A549 (cell line): ENCODE measurements around the gene ZNF438.

Source experiments
- CEBPB ChIP-seq, 2 experiments: fragments of >200 bp in 1 of 2; sonication (Bioruptor Twin) in 1 of 2; formaldehyde crosslinking in 1 of 2; IDR thresholded peaks; 2 replicates each; pipeline ENCODE4 v1.6.1; 2012 to 2016
- ESRRA ChIP-seq: fragments of 150-350 bp; IDR thresholded peaks from 2 replicates; pipeline ENCODE4 v1.6.1; 2014; ENCODE audit warnings: mild to moderate bottlenecking, low read length, borderline replicate concordance
- KDM1A ChIP-seq: fragments of 200-600 bp; sonication (generic); IDR thresholded peaks from 2 replicates; pipeline ENCODE4 v1.6.1; 2016; ENCODE audit warnings: low read depth, mild to moderate bottlenecking
- NR3C1 ChIP-seq: fragments of >200 bp; sonication (Bioruptor Twin); formaldehyde crosslinking; IDR thresholded peaks from 3 replicates; pipeline ENCODE4 v1.6.1; 2017
- RAD21 ChIP-seq, 2 experiments: fragments of >200 bp in 1 of 2; sonication (Bioruptor Twin) in 1 of 2; formaldehyde crosslinking in 1 of 2; IDR thresholded peaks in 1 of 2; conservative IDR thresholded peaks in 1 of 2; 2 replicates in 1 of 2; 3 replicates in 1 of 2; pipeline ENCODE4 v1.6.1; 2012 to 2018; ENCODE audit warnings: inconsistent platforms in 1 of 2
- TF ChIP-seq, protein P1 (sequence below): fragments of >200 bp; sonication (Bioruptor Twin); formaldehyde crosslinking; IDR thresholded peaks from 3 replicates; pipeline ENCODE4 v1.5.1; 2016

DNA sequence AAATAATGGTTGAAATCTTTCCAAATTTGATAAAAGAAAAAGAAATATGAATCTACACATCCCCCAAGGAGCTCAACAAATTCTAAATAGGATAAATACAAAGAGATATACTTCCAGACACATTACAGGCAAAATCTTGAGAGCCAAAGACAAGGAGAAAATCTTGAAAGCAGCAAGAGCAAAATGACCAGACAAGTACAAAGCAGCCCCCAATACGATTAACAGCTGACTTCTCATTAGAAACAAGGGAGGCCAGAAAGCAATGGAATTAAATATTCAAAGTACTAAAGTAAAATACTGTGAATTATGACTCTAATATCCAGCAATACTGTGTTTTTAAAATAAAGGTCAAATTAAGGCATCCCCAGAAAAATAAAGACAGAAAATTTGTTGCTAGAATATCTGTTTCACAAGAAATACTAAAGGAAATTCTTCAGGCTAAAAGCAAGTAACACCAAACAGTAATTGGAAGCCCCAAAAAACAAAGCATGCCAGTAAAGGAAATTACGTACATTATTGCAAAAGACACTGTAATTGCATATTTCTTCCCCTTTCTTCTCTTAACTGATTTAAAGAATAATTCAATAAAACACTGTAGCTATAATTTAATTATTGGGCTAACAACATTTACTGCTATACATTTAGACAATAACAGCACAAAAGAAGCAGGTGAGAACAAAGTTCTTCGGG, 36.4 kb downstream of the ZNF438 start:
- TF ChIP-seq, protein P1, sequence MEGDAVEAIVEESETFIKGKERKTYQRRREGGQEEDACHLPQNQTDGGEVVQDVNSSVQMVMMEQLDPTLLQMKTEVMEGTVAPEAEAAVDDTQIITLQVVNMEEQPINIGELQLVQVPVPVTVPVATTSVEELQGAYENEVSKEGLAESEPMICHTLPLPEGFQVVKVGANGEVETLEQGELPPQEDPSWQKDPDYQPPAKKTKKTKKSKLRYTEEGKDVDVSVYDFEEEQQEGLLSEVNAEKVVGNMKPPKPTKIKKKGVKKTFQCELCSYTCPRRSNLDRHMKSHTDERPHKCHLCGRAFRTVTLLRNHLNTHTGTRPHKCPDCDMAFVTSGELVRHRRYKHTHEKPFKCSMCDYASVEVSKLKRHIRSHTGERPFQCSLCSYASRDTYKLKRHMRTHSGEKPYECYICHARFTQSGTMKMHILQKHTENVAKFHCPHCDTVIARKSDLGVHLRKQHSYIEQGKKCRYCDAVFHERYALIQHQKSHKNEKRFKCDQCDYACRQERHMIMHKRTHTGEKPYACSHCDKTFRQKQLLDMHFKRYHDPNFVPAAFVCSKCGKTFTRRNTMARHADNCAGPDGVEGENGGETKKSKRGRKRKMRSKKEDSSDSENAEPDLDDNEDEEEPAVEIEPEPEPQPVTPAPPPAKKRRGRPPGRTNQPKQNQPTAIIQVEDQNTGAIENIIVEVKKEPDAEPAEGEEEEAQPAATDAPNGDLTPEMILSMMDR: no peak
- no peak for TF ChIP-seq RAD21 (conservative IDR thresholded peaks at IDR 0.05 in 1 of 2, IDR thresholded peaks at IDR 0.05 in 1 of 2)
- TF ChIP-seq KDM1A: no peak
- no peak for TF ChIP-seq NR3C1
- TF ChIP-seq CEBPB (IDR thresholded peaks at IDR 0.05): no peak
- TF ChIP-seq ESRRA: no peak
